K562 (cell line): ENCODE data around the gene GABRR1. TPM values are rescaled to one million over a fixed set of nuclear protein-coding genes. Genes with fewer than 3 reads are reported as not detected.

Experiments
- ATAC-seq: fragments of 200-7000 bp; cut with Tn5 transposase; 3 replicates; pipeline ENCODE4 v1.9.1; 2020; ENCODE audit warnings: moderate library complexity
- BruUV-seq: library from RNA; stranded (reverse); fragments of 400-500 nt; replicated peaks from 2 replicates; lab custom pipeline; 2021; lab: Mats Ljungman, UMichigan
- CTCF ChIA-PET: fragments of 300-600 bp; formaldehyde crosslinking; extraction: SDS; loops from one replicate; lab custom pipeline; 2021; ENCODE audit warnings: low intra/inter-chr PET ratio; lab: Yijun Ruan, JAX
- POLR2A ChIA-PET: fragments of 300-600, 350-650 bp; sonication (Branson Sonifier 250); formaldehyde crosslinking; extraction: SDS; loops from one replicate; lab custom pipeline; 2021; ENCODE audit warnings: antibody characterized with exemption, inconsistent platforms; lab: Yijun Ruan, JAX
- DNase-seq, 4 experiments: peaks; one replicate each; pipeline versions ENCODE4 v3.0.0 to v3.0.0-alpha.2; 2011 to 2018; ENCODE audit warnings: low spot score in 3 of 4, mixed read lengths in 3 of 4; ENCODE audit errors: extremely low read depth in 1 of 4
- FAIRE-seq: peaks from 2 replicates; lab custom pipeline; 2011; peaks lifted over from hg19 to GRCh38; lab: Jason Lieb, UNC
- H2AFZ ChIP-seq: 2 replicates; pipeline ENCODE4 v1.6.0; 2011; ENCODE audit warnings: low read depth, low read length, control low read depth, inconsistent platforms
- H3K27ac ChIP-seq: fragments of 200-600 bp; 3 replicates; pipeline ENCODE4 v1.8.0; 2011; ENCODE audit warnings: low read depth, mild to moderate bottlenecking, control low read depth, inconsistent platforms, low read length, moderate library complexity, mixed read lengths; ENCODE audit errors: extremely low read depth
- H3K27me3 ChIP-seq, 2 experiments: fragments of 300-600 bp in 1 of 2; 2 replicates in 1 of 2; 3 replicates in 1 of 2; pipeline versions ENCODE4 v1.6.0 to v1.8.0; 2011; ENCODE audit warnings: inconsistent platforms in 2 of 2, low read length in 2 of 2, mild to moderate bottlenecking in 1 of 2, mixed read lengths in 1 of 2, moderate library complexity in 1 of 2; ENCODE audit not compliant: control insufficient read depth in 2 of 2, insufficient read depth in 2 of 2
- H3K36me3 ChIP-seq: fragments of 300-600 bp; 3 replicates; pipeline ENCODE4 v1.8.0; 2011; ENCODE audit warnings: mild to moderate bottlenecking, low read length, inconsistent platforms; ENCODE audit not compliant: control insufficient read depth, insufficient read depth
- H3K4me1 ChIP-seq, 2 experiments: fragments of 200-600 bp in 1 of 2; replicated peaks in 1 of 2; 2 replicates in 1 of 2; 3 replicates in 1 of 2; pipeline versions ENCODE4 v1.5.1 to v1.8.0; 2011; ENCODE audit warnings: inconsistent platforms in 2 of 2, low read length in 2 of 2, mild to moderate bottlenecking in 1 of 2, mixed read lengths in 1 of 2, moderate library complexity in 1 of 2; ENCODE audit not compliant: control insufficient read depth in 2 of 2, insufficient read depth in 2 of 2
- H3K4me2 ChIP-seq: 2 replicates; pipeline ENCODE4 v1.6.1; 2011; ENCODE audit warnings: low read length, control low read depth, inconsistent platforms, mixed read lengths; ENCODE audit not compliant: insufficient read depth
- H3K4me3 ChIP-seq: fragments of 200-600 bp; sonication (generic), shearing (Covaris generic); 2 replicates; pipeline ENCODE4 v1.5.1; 2016; ENCODE audit warnings: control low read depth, inconsistent platforms
- H3K79me2 ChIP-seq: fragments of 200-600 bp; 3 replicates; pipeline ENCODE4 v1.8.0; 2011; ENCODE audit warnings: low read length, inconsistent platforms; ENCODE audit not compliant: control insufficient read depth, insufficient read depth
- H3K9ac ChIP-seq, 2 experiments: 2 replicates each; pipeline versions ENCODE4 v1.6.0 to v1.6.1; 2011; ENCODE audit warnings: low read depth in 2 of 2, low read length in 2 of 2, control low read depth in 1 of 2, inconsistent platforms in 1 of 2, mild to moderate bottlenecking in 1 of 2, mixed read lengths in 1 of 2; ENCODE audit not compliant: insufficient read depth in 1 of 2
- H3K9me1 ChIP-seq: one replicate; pipeline ENCODE4 v1.6.0; 2011; ENCODE audit warnings: inconsistent platforms, mild to moderate bottlenecking, low read length, moderate library complexity; ENCODE audit not compliant: control insufficient read depth, insufficient read depth
- H3K9me3 ChIP-seq: replicated peaks from 2 replicates; pipeline ENCODE4 v1.5.1; 2011; ENCODE audit warnings: low read depth, low read length, inconsistent platforms; ENCODE audit not compliant: control insufficient read depth, insufficient read depth
- H4K20me1 ChIP-seq: replicated peaks from 2 replicates; pipeline ENCODE4 v1.6.1; 2011; ENCODE audit warnings: low read length, inconsistent platforms, mixed read lengths; ENCODE audit not compliant: control insufficient read depth, insufficient read depth
- CBFB ChIP-seq: sonication (generic); formaldehyde crosslinking; IDR thresholded peaks from 2 replicates; pipeline ENCODE4 v1.4.0; 2020; ENCODE audit warnings: mild to moderate bottlenecking, missing genetic modification reagents
- CREBBP ChIP-seq: IDR thresholded peaks from one replicate; pipeline ENCODE4 v1.6.1; 2012; ENCODE audit warnings: low read depth, mild to moderate bottlenecking, control low read depth, inconsistent platforms, low read length
- CTCF ChIP-seq, 3 experiments: IDR thresholded peaks in 2 of 3; conservative IDR thresholded peaks in 1 of 3; 2 replicates each; pipeline ENCODE4 v1.5.1; 2011 to 2012; ENCODE audit warnings: low read length in 3 of 3, mild to moderate bottlenecking in 3 of 3, control low read depth in 2 of 3, improper control_type of control experiment in 1 of 3, inconsistent platforms in 1 of 3, low read depth in 1 of 3, mixed read lengths in 1 of 3, moderate library complexity in 1 of 3; ENCODE audit not compliant: insufficient read depth in 2 of 3
- CXXC5 ChIP-seq: fragments of 250-450 bp; sonication (Bioruptor Pico); IDR thresholded peaks from 2 replicates; pipeline ENCODE4 v1.8.0; 2022; ENCODE audit warnings: inconsistent platforms, mild to moderate bottlenecking, moderate library complexity
- DMBX1 ChIP-seq: fragments of 250-450 bp; sonication (Bioruptor Pico); IDR thresholded peaks from 2 replicates; pipeline ENCODE4 v1.8.0; 2022; ENCODE audit warnings: inconsistent platforms, mild to moderate bottlenecking, moderate library complexity, borderline replicate concordance
- ESRRA ChIP-seq: fragments of 450-650 bp; IDR thresholded peaks from 2 replicates; pipeline ENCODE4 v1.6.1; 2014; ENCODE audit warnings: low read depth, mild to moderate bottlenecking, moderate library complexity, borderline replicate concordance
- EZH2 ChIP-seq: IDR thresholded peaks from 2 replicates; pipeline ENCODE4 v1.6.1; 2012; ENCODE audit warnings: low read depth, mild to moderate bottlenecking, inconsistent platforms, low read length, borderline replicate concordance
- LEF1 ChIP-seq: fragments of 450-650 bp; IDR thresholded peaks from 2 replicates; pipeline ENCODE4 v1.6.1; 2016; ENCODE audit warnings: mild to moderate bottlenecking
- RAD21 ChIP-seq, 2 experiments: fragments of 250-450 bp in 1 of 2; fragments of 450-650 bp in 1 of 2; sonication (Bioruptor Pico) in 1 of 2; formaldehyde crosslinking in 1 of 2; IDR thresholded peaks in 1 of 2; conservative IDR thresholded peaks in 1 of 2; 2 replicates each; pipeline versions ENCODE4 v1.4.0 to v1.8.0; 2020 to 2022; ENCODE audit warnings: mild to moderate bottlenecking in 2 of 2, moderate library complexity in 1 of 2
- SRF ChIP-seq, 2 experiments: fragments of 250-450, 450-650 bp in 1 of 2; sonication (Bioruptor Pico) in 1 of 2; sonication (generic) in 1 of 2; formaldehyde crosslinking; IDR thresholded peaks; 2 replicates each; pipeline versions ENCODE4 v1.5.0 to v1.5.1; 2020 to 2022; ENCODE audit warnings: mild to moderate bottlenecking in 1 of 2, missing genetic modification reagents in 1 of 2
- ZNF785 ChIP-seq: fragments of 250-450 bp; sonication (Bioruptor Pico); IDR thresholded peaks from 2 replicates; pipeline ENCODE4 v1.4.0; 2020; ENCODE audit warnings: mild to moderate bottlenecking
- ZZZ3 ChIP-seq: fragments of 450-650 bp; IDR thresholded peaks from 2 replicates; pipeline ENCODE4 v1.6.1; 2016; ENCODE audit warnings: antibody characterized with exemption, mild to moderate bottlenecking, moderate library complexity
- WGBS: fragments of 100-300 bp; shearing (Covaris generic); methylation state at CpG from one replicate; pipeline ENCODE4 v1.1.6; 2016; ENCODE audit warnings: low coverage, mixed read lengths; ENCODE audit not compliant: insufficient coverage; ENCODE audit errors: missing lambda C conversion rate; 5-methylcytosine and 5-hydroxymethylcytosine counted together
- in situ Hi-C: fragments of 300-500 bp; cut with MboI; formaldehyde crosslinking; loops from 4 replicates; pipeline ENCODE4 v1.15.0; 2018; ENCODE audit warnings: inconsistent platforms, mixed read lengths
- intact Hi-C: fragments of 100-400 bp; cut with micrococcal nuclease; formaldehyde crosslinking; loops from 2 replicates; pipeline ENCODE4 v1.14.2; 2022
- polyA plus RNA-seq, 8 experiments: library from polyadenylated mRNA; depleted of rRNA in 4 of 8; stranded (reverse) in 5 of 8; unstranded in 3 of 8; fragments of >200 nt; fragmentation: Nextera tagmentation in 2 of 8; fragmentation: Illumina TruSeq in 1 of 8; extraction: Ambion mirVana in 2 of 8; extraction: Trizol in 1 of 8; gene quantifications; 2 replicates each; pipeline versions ENCODE4 v1.2.1 to v1.2.3, GENCODE V29; 2011 to 2014; ENCODE audit warnings: inconsistent platforms in 1 of 8, missing spikeins in 1 of 8
- total RNA-seq, 7 experiments: library from RNA; depleted of rRNA in 6 of 7; stranded (reverse); fragments of >200 nt in 6 of 7; fragmentation: Illumina TruSeq in 2 of 7; extraction: Trizol in 2 of 7; gene quantifications; 2 replicates each; pipeline versions ENCODE4 v1.2.1 to v1.2.3, GENCODE V29; 2011 to 2021; ENCODE audit warnings: low replicate concordance in 1 of 7
- TF ChIP-seq, protein P1 (sequence below): fragments of 450-650 bp; IDR thresholded peaks from 2 replicates; pipeline ENCODE4 v1.6.1; 2016
- TF ChIP-seq, protein P2 (sequence below): fragments of 450-650 bp; conservative IDR thresholded peaks from 2 replicates; pipeline ENCODE4 v1.6.1; 2016; ENCODE audit warnings: missing genetic modification characterization, low read depth, mild to moderate bottlenecking, missing compliant biosample characterization, moderate library complexity

The GABRR1 gene
- total and polyA plus RNA-seq, 9 of the 15 experiments (the other 6 are each of a cell fraction or from before 2014, with no cell fraction given), result not detected

- no TSS peak for BruUV-seq
- Histone ChIP-seq H3K27ac (no peak overlapping the region), H2AFZ (no peak overlapping the region)
- WGBS, result 0% methylated on average over 9 of the region's 9 CpGs
- in situ Hi-C loops (no loop called here), intact Hi-C loops (no loop called here)
- DNase-seq (peak in 1 of 4 experiments; percentile 5), ATAC-seq (peak; percentile 62; the same call in 2 of the 3 replicates), FAIRE-seq (no peak)
- CTCF ChIA-PET, result no interaction called here
- TF ChIP-seq, protein P1, sequence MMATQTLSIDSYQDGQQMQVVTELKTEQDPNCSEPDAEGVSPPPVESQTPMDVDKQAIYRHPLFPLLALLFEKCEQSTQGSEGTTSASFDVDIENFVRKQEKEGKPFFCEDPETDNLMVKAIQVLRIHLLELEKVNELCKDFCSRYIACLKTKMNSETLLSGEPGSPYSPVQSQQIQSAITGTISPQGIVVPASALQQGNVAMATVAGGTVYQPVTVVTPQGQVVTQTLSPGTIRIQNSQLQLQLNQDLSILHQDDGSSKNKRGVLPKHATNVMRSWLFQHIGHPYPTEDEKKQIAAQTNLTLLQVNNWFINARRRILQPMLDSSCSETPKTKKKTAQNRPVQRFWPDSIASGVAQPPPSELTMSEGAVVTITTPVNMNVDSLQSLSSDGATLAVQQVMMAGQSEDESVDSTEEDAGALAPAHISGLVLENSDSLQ, result no peak
- TF ChIP-seq CREBBP, result no peak
- TF ChIP-seq CTCF (IDR thresholded peaks at IDR 0.05 in 2 of 3, conservative IDR thresholded peaks at IDR 0.05 in 1 of 3; ENCODE audit: insufficient read depth in 2 of 3, low read depth in 1 of 3, low read length in 3 of 3), result peak; percentile 13 to 64 (median 34); a peak in 4 of 6 replicates
- TF ChIP-seq ZNF785 (CRISPR knock-in tag), result no peak
- TF ChIP-seq CBFB (CRISPR knock-in tag), result no peak
- no peak for TF ChIP-seq ESRRA
- TF ChIP-seq, protein P2, sequence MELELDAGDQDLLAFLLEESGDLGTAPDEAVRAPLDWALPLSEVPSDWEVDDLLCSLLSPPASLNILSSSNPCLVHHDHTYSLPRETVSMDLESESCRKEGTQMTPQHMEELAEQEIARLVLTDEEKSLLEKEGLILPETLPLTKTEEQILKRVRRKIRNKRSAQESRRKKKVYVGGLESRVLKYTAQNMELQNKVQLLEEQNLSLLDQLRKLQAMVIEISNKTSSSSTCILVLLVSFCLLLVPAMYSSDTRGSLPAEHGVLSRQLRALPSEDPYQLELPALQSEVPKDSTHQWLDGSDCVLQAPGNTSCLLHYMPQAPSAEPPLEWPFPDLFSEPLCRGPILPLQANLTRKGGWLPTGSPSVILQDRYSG (tag), result no peak
- TF ChIP-seq CXXC5 (CRISPR knock-in tag), result no peak
- no peak for TF ChIP-seq LEF1
- TF ChIP-seq EZH2, result no peak
- no peak for TF ChIP-seq ZZZ3
- TF ChIP-seq DMBX1 (CRISPR knock-in tag), result no peak
- 0 out of 4 replicates have a peak, but pooled peaks of 1 of the 2 experiments have one; percentile 21 for TF ChIP-seq RAD21 (CRISPR knock-in tag; conservative IDR thresholded peaks at IDR 0.05 in 1 of 2, IDR thresholded peaks at IDR 0.05 in 1 of 2)
- no peak for TF ChIP-seq SRF (CRISPR knock-in tag; IDR thresholded peaks at IDR 0.05)
- TF ChIP-seq, all 486 proteins: peak for 2
- no peak overlapping the region for H3K4me2 ChIP-seq
- H4K20me1 ChIP-seq, result 0 out of 2 replicates have a peak, but pooled peaks cover 3% of the 10 kb centered on the region
- POLR2A ChIA-PET, result no interaction called here
- no peak overlapping the region for H3K4me3 ChIP-seq
- no peaks in the 10 kb centered on the region for H3K4me1 ChIP-seq
- H3K79me2 ChIP-seq, result no peaks in the 10 kb centered on the region
- no peaks in the 10 kb centered on the region for H3K36me3 ChIP-seq
- peaks cover 10 to 36% of the 10 kb centered on the region in 2 experiments for H3K27me3 ChIP-seq
- no peak overlapping the region for H3K9ac ChIP-seq
- H3K9me1 ChIP-seq, result no peaks in the 10 kb centered on the region
- no peaks in the 10 kb centered on the region for H3K9me3 ChIP-seq
Measured at GRCh38 chr6:89184344-89184743, 32.8 kb downstream of the GABRR1 start.
